Neural cell (in vitro differentiated cells): ENCODE results near the gene ADARB2. TPM values are rescaled to one million over a fixed set of nuclear protein-coding genes. Genes with fewer than 3 reads are reported as not detected.

Experiments used
- H2AFZ ChIP-seq: fragments of 200-600, 300-800 bp; sonication (generic), shearing (Covaris generic); 2 replicates; pipeline ENCODE4 v1.6.0; 2014; ENCODE audit warnings: low read depth, mild to moderate bottlenecking, antibody characterized with exemption, low read length, moderate library complexity
- H3F3A ChIP-seq: fragments of 200-600 bp; shearing (Covaris generic); 2 replicates; pipeline ENCODE4 v1.6.1; 2016; ENCODE audit warnings: mild to moderate bottlenecking, moderate library complexity, mixed read lengths, antibody characterized with exemption, low read length; ENCODE audit not compliant: insufficient read depth, poor library complexity, severe bottlenecking
- H3K27ac ChIP-seq: fragments of 200-600, 300-800 bp; sonication (generic), shearing (Covaris generic); 2 replicates; pipeline ENCODE4 v1.5.1; 2014; ENCODE audit warnings: mild to moderate bottlenecking, low read length, moderate library complexity
- H3K27me3 ChIP-seq: fragments of 300-800, 200-600 bp; sonication (generic), shearing (Covaris generic); 2 replicates; pipeline ENCODE4 v1.6.0; 2014; ENCODE audit warnings: mild to moderate bottlenecking, low read depth, low read length, moderate library complexity; ENCODE audit not compliant: insufficient read depth
- H3K36me3 ChIP-seq: fragments of 300-800, 200-600 bp; sonication (generic), shearing (Covaris generic); 2 replicates; pipeline ENCODE4 v1.5.1; 2014; ENCODE audit warnings: mild to moderate bottlenecking, antibody characterized with exemption, low read length, moderate library complexity; ENCODE audit not compliant: insufficient read depth
- H3K4me2 ChIP-seq: fragments of 300-800, 200-600 bp; sonication (generic), shearing (Covaris generic); 2 replicates; pipeline ENCODE4 v1.6.0; 2014; ENCODE audit warnings: mild to moderate bottlenecking, low read length
- H3K4me3 ChIP-seq: fragments of 300-800, 200-600 bp; sonication (generic), shearing (Covaris generic); 2 replicates; pipeline ENCODE4 v1.5.1; 2014; ENCODE audit warnings: mild to moderate bottlenecking, low read length, moderate library complexity
- H3K79me2 ChIP-seq: fragments of 200-600 bp; shearing (Covaris generic); replicated peaks from 2 replicates; pipeline ENCODE4 v1.6.0; 2014; ENCODE audit warnings: mild to moderate bottlenecking, low read length, moderate library complexity; ENCODE audit not compliant: insufficient read depth
- H3K9ac ChIP-seq: fragments of 300-800, 200-600 bp; sonication (generic), shearing (Covaris generic); 2 replicates; pipeline ENCODE4 v1.6.1; 2016; ENCODE audit warnings: mild to moderate bottlenecking, low read length, mixed read lengths
- H3K9me2 ChIP-seq: fragments of 200-600 bp; shearing (Covaris generic); 2 replicates; pipeline ENCODE4 v1.6.1; 2016; ENCODE audit warnings: mild to moderate bottlenecking, low read length, mixed read lengths; ENCODE audit not compliant: insufficient read depth
- H3K9me3 ChIP-seq: fragments of 200-600, 300-800 bp; sonication (generic), shearing (Covaris generic); 2 replicates; pipeline ENCODE4 v1.6.1; 2016; ENCODE audit warnings: mild to moderate bottlenecking, mixed run types, low read length, moderate library complexity, mixed read lengths
- H4K20me1 ChIP-seq: fragments of 200-600 bp; shearing (Covaris generic); 2 replicates; pipeline ENCODE4 v1.6.1; 2016; ENCODE audit warnings: mild to moderate bottlenecking, mixed run types; ENCODE audit not compliant: insufficient read depth
- CTCF ChIP-seq: fragments of 450-650 bp; IDR thresholded peaks from 2 replicates; pipeline ENCODE4 v1.5.1; 2014; ENCODE audit warnings: antibody characterized with exemption, mild to moderate bottlenecking, moderate library complexity; ENCODE audit not compliant: poor library complexity, severe bottlenecking
- EP300 ChIP-seq: fragments of 450-650 bp; conservative IDR thresholded peaks from 2 replicates; pipeline ENCODE4 v1.6.1; 2014; ENCODE audit warnings: antibody characterized with exemption, mild to moderate bottlenecking, moderate library complexity; ENCODE audit not compliant: poor library complexity, severe bottlenecking
- EZH2 ChIP-seq: fragments of 200-600, 300-800 bp; shearing (Covaris generic), sonication (generic); IDR thresholded peaks from 2 replicates; pipeline ENCODE4 v1.6.1; 2014; ENCODE audit warnings: antibody characterized with exemption, low read length, borderline replicate concordance, mild to moderate bottlenecking; ENCODE audit not compliant: insufficient read depth, poor library complexity, severe bottlenecking
- MXI1 ChIP-seq: fragments of 450-650 bp; conservative IDR thresholded peaks from 2 replicates; pipeline ENCODE4 v1.6.1; 2014; ENCODE audit warnings: antibody characterized with exemption, mild to moderate bottlenecking; ENCODE audit not compliant: poor library complexity, severe bottlenecking
- POLR2AphosphoS5 ChIP-seq: IDR thresholded peaks from 2 replicates; pipeline ENCODE4 v1.6.1; 2012
- RAD21 ChIP-seq: fragments of 450-650 bp; conservative IDR thresholded peaks from 2 replicates; pipeline ENCODE4 v1.6.1; 2014; ENCODE audit warnings: antibody characterized with exemption, mild to moderate bottlenecking, moderate library complexity
- REST ChIP-seq: IDR thresholded peaks from 2 replicates; pipeline ENCODE4 v1.6.1; 2012; ENCODE audit warnings: borderline replicate concordance
- SMC3 ChIP-seq: fragments of 450-650 bp; conservative IDR thresholded peaks from 2 replicates; pipeline ENCODE4 v1.6.1; 2014; ENCODE audit warnings: antibody characterized with exemption, mild to moderate bottlenecking, moderate library complexity; ENCODE audit not compliant: poor library complexity
- TAF1 ChIP-seq: IDR thresholded peaks from 2 replicates; pipeline ENCODE4 v1.6.1; 2012; ENCODE audit warnings: low read depth
- polyA plus RNA-seq: library from polyadenylated mRNA; depleted of rRNA; stranded (reverse); fragments of >200 nt; gene quantifications from 2 replicates; pipeline ENCODE4 v1.2.3, GENCODE V29; 2014

Gene ADARB2
- polyA plus RNA-seq, 1 donor from 2014 or later = 3.6 TPM

- TF ChIP-seq TAF1 (no peak), POLR2AphosphoS5 (no peak), EZH2 (no peak), SMC3 (no peak)
Observed at GRCh38 chr10:1178506-1178905, 558.8 kb downstream of the ADARB2 start (continued).

GRCh38 chr10:1177936-1178335 lies 559.4 kb downstream of the ADARB2 start:
- H3K9me3 ChIP-seq = no peaks in the 10 kb centered on the region
- no peak overlapping the region for H3K4me3 ChIP-seq
- H3K27me3 ChIP-seq = no peaks in the 10 kb centered on the region
- no peak overlapping the region for H2AFZ ChIP-seq
- no peak for TF ChIP-seq EP300
- TF ChIP-seq POLR2AphosphoS5 = no peak
- TF ChIP-seq SMC3 = no peak
- no peak for TF ChIP-seq REST
- no peak overlapping the region for H3K27ac ChIP-seq
- H3F3A ChIP-seq = no peaks in the 10 kb centered on the region
- no peaks in the 10 kb centered on the region for H3K79me2 ChIP-seq
- no peak overlapping the region for H3K4me2 ChIP-seq
- H3K9me2 ChIP-seq = no peaks in the 10 kb centered on the region
- H3K9ac ChIP-seq = no peak overlapping the region
- no peaks in the 10 kb centered on the region for H4K20me1 ChIP-seq
- H3K36me3 ChIP-seq = no peaks in the 10 kb centered on the region

GRCh38 chr10:1175956-1176565 lies 561.3 kb downstream of the ADARB2 start:
- Histone ChIP-seq H3K4me3 (no peak overlapping the region), H3F3A (no peaks in the 10 kb centered on the region), H3K36me3 (no peaks in the 10 kb centered on the region), H3K79me2 (no peaks in the 10 kb centered on the region), H3K9ac (no peak overlapping the region), H3K27ac (no peak overlapping the region), H4K20me1 (no peaks in the 10 kb centered on the region), H3K9me3 (no peaks in the 10 kb centered on the region), H3K9me2 (no peaks in the 10 kb centered on the region), H3K27me3 (no peaks in the 10 kb centered on the region), H3K4me2 (no peak overlapping the region), H2AFZ (no peak overlapping the region)
- no peak for TF ChIP-seq POLR2AphosphoS5

GRCh38 chr10:1174022-1174421 lies 563.3 kb downstream of the ADARB2 start:
- H3K4me3 ChIP-seq = no peak overlapping the region
- TF ChIP-seq SMC3 (no peak), EZH2 (no peak), REST (no peak), POLR2AphosphoS5 (no peak), TAF1 (no peak), EP300 (no peak), CTCF (no peak), MXI1 (no peak), RAD21 (no peak)
- H3K9me3 ChIP-seq = no peaks in the 10 kb centered on the region
- no peaks in the 10 kb centered on the region for H3K27me3 ChIP-seq
- H3F3A ChIP-seq = no peaks in the 10 kb centered on the region
- H2AFZ ChIP-seq = no peak overlapping the region
- no peaks in the 10 kb centered on the region for H3K9me2 ChIP-seq
- no peaks in the 10 kb centered on the region for H3K79me2 ChIP-seq
- H3K27ac ChIP-seq = no peak overlapping the region
- no peak overlapping the region for H3K4me2 ChIP-seq
- H3K36me3 ChIP-seq = no peaks in the 10 kb centered on the region
- H3K9ac ChIP-seq = no peak overlapping the region
- no peaks in the 10 kb centered on the region for H4K20me1 ChIP-seq
